Common myeloid progenitor, CD34-positive (primary cell): ENCODE results near the gene ANKRD28.
A peak's percentile ranks its signal among the peaks of the same experiment; 100 is the strongest.

Source experiments
- CTCF ChIA-PET: fragments of 350-600 bp; sonication (Branson Sonifier 250); formaldehyde crosslinking; loops from one replicate; lab custom pipeline; 2021; ENCODE audit warnings: antibody characterized with exemption; lab: Charles Lee
- POLR2A ChIA-PET: fragments of 350-600 bp; sonication (Branson Sonifier 250); formaldehyde crosslinking; loops from one replicate; lab custom pipeline; 2021; ENCODE audit warnings: antibody characterized with exemption; lab: Charles Lee
- DNase-seq, 3 donors: peaks; one replicate each; pipeline versions ENCODE4 v3.0.0 to v3.0.0-alpha.2; 2013
- H3K27ac ChIP-seq, 2 experiments: 1 replicate in 1 of 2; 2 replicates in 1 of 2; pipeline ENCODE4 v1.7.0; 2013; ENCODE audit warnings: inconsistent platforms in 2 of 2, low read length in 2 of 2, mild to moderate bottlenecking in 2 of 2, low read depth in 1 of 2, moderate library complexity in 1 of 2; ENCODE audit not compliant: severe bottlenecking in 2 of 2, insufficient read depth in 1 of 2, poor library complexity in 1 of 2
- H3K27me3 ChIP-seq, 5 experiments: replicated peaks in 2 of 5; 1 replicate in 3 of 5; 2 replicates in 2 of 5; pipeline versions ENCODE4 v1.6.1 to v1.7.0; 2013; ENCODE audit warnings: low read length in 4 of 5, mild to moderate bottlenecking in 2 of 5, moderate library complexity in 2 of 5, inconsistent platforms in 1 of 5; ENCODE audit not compliant: insufficient read depth in 5 of 5, control insufficient read depth in 4 of 5
- H3K36me3 ChIP-seq, 4 experiments: 1 replicate in 2 of 4; 2 replicates in 2 of 4; pipeline versions ENCODE4 v1.6.1 to v1.7.0; 2013; ENCODE audit warnings: low read length in 3 of 4, control low read depth in 1 of 4, mild to moderate bottlenecking in 1 of 4; ENCODE audit not compliant: control insufficient read depth in 4 of 4, insufficient read depth in 4 of 4
- H3K4me1 ChIP-seq, 4 experiments: 1 replicate in 3 of 4; 2 replicates in 1 of 4; pipeline versions ENCODE4 v1.6.1 to v1.7.1; 2013; ENCODE audit warnings: low read length in 3 of 4, mild to moderate bottlenecking in 3 of 4, control low read depth in 1 of 4, inconsistent platforms in 1 of 4, moderate library complexity in 1 of 4; ENCODE audit not compliant: control insufficient read depth in 4 of 4, insufficient read depth in 4 of 4; ENCODE audit errors: control extremely low read depth in 1 of 4
- H3K4me3 ChIP-seq, 7 experiments: 1 replicate in 4 of 7; 2 replicates in 3 of 7; pipeline versions ENCODE4 v1.5.1 to v1.7.0; 2013; ENCODE audit warnings: mild to moderate bottlenecking in 7 of 7, low read length in 6 of 7, moderate library complexity in 6 of 7, inconsistent platforms in 2 of 7, low read depth in 2 of 7, control low read depth in 1 of 7; ENCODE audit not compliant: insufficient read depth in 4 of 7, control insufficient read depth in 1 of 7; ENCODE audit errors: extremely low read depth in 1 of 7
- H3K9me3 ChIP-seq, 5 experiments: 1 replicate in 4 of 5; 2 replicates in 1 of 5; pipeline versions ENCODE4 v1.6.1 to v1.7.1; 2013; ENCODE audit warnings: low read length in 4 of 5, mild to moderate bottlenecking in 2 of 5, inconsistent platforms in 1 of 5, low read depth in 1 of 5, moderate library complexity in 1 of 5; ENCODE audit not compliant: control insufficient read depth in 4 of 5, insufficient read depth in 2 of 5; ENCODE audit errors: control extremely low read depth in 1 of 5
- WGBS: methylation state at CpG from one replicate; pipeline ENCODE4 v1.1.5; 2013; ENCODE audit not compliant: insufficient coverage; 5-methylcytosine and 5-hydroxymethylcytosine counted together

The ANKRD28 gene

GRCh38 chr3:15645740-15646501, 151.9 kb downstream of the ANKRD28 start:
- 94% methylated on average over 15 of the region's 18 CpGs for WGBS
- DNase-seq = no peak
- Histone ChIP-seq H3K27me3 (peaks cover 0 to 40% (median 12%) of the 10 kb centered on the region in 5 experiments), H3K36me3 (peaks cover 0 to 5% (median 1%) of the 10 kb centered on the region in 4 experiments), H3K4me1 (peaks cover 16 to 37% (median 24%) of the 10 kb centered on the region in 4 experiments), H3K4me3 (no peak overlapping the region), H3K9me3 (peaks cover 0 to 5% (median 0%) of the 10 kb centered on the region in 5 experiments), H3K27ac (no peak overlapping the region)
- POLR2A ChIA-PET = no interaction called here
- CTCF ChIA-PET = interaction anchor here (0.8 to 1.5 kb wide), 2 partner anchors 15 to 30 kb away, joined by 3 to 4 read pairs; no protein-coding TSS in a partner anchor

- no peak for DNase-seq
- POLR2A ChIA-PET = no interaction called here
- H3K27me3 ChIP-seq = peaks cover 0 to 35% (median 9%) of the 10 kb centered on the region in 5 experiments
- peaks cover 0 to 5% (median 0%) of the 10 kb centered on the region in 5 experiments for H3K9me3 ChIP-seq
- no peak overlapping the region for H3K4me3 ChIP-seq
- WGBS = 100% methylated on average over 3 of the region's 6 CpGs
- H3K27ac ChIP-seq = no peak overlapping the region
- CTCF ChIA-PET = interaction anchor here (1.5 kb wide), 1 partner anchor 15 kb away, joined by 4 read pairs; no protein-coding TSS in a partner anchor
- H3K36me3 ChIP-seq = peaks cover 0 to 5% (median 1%) of the 10 kb centered on the region in 4 experiments
- peaks cover 16 to 37% (median 24%) of the 10 kb centered on the region in 4 experiments for H3K4me1 ChIP-seq
Measured at GRCh38 chr3:15645246-15645645, 152.5 kb downstream of the ANKRD28 start.

- no peaks in the 10 kb centered on the region for H3K9me3 ChIP-seq
- peaks cover 1 to 14% (median 7%) of the 10 kb centered on the region in 4 experiments for H3K4me1 ChIP-seq
- H3K27me3 ChIP-seq = no peaks in the 10 kb centered on the region
- H3K4me3 ChIP-seq = no peak overlapping the region
- ChIA-PET POLR2A (no interaction called here), CTCF (no interaction called here)
- WGBS = no CpG with 5 or more reads among the region's 1 CpG
- no peak overlapping the region for H3K27ac ChIP-seq
- peaks cover 0 to 4% (median 1%) of the 10 kb centered on the region in 4 experiments for H3K36me3 ChIP-seq
- no peak for DNase-seq
Measured at GRCh38 chr3:15638891-15639262, 158.9 kb downstream of the ANKRD28 start.

- no peak for DNase-seq
- peaks cover 1 to 14% (median 7%) of the 10 kb centered on the region in 4 experiments for H3K4me1 ChIP-seq
- ChIA-PET POLR2A (no interaction called here), CTCF (interaction anchor here (1.8 kb wide), 1 partner anchor 11 kb away, joined by 6 read pairs; no protein-coding TSS in a partner anchor)
- peaks cover 0 to 4% (median 1%) of the 10 kb centered on the region in 4 experiments for H3K36me3 ChIP-seq
- WGBS = 94% methylated on average over 3 of the region's 6 CpGs
- no peak overlapping the region for H3K4me3 ChIP-seq
- H3K27ac ChIP-seq = no peak overlapping the region
- H3K9me3 ChIP-seq = no peaks in the 10 kb centered on the region
- no peaks in the 10 kb centered on the region for H3K27me3 ChIP-seq
Measured at GRCh38 chr3:15638193-15638890, 159.4 kb downstream of the ANKRD28 start.

- no peak overlapping the region for H3K4me3 ChIP-seq
- H3K27me3 ChIP-seq = no peaks in the 10 kb centered on the region
- WGBS = 83% methylated on average over 4 of the region's 7 CpGs
- ChIA-PET POLR2A (no interaction called here), CTCF (interaction anchor here (1.0 to 1.8 kb wide), 2 partner anchors 12 to 30 kb away, joined by 3 to 6 read pairs; no protein-coding TSS in a partner anchor)
- H3K4me1 ChIP-seq = peaks cover 1 to 14% (median 7%) of the 10 kb centered on the region in 4 experiments
- DNase-seq = no peak
- H3K9me3 ChIP-seq = no peaks in the 10 kb centered on the region
- peaks cover 0 to 4% (median 1%) of the 10 kb centered on the region in 4 experiments for H3K36me3 ChIP-seq
- H3K27ac ChIP-seq = no peak overlapping the region
Measured at GRCh38 chr3:15637131-15637951, 160.4 kb downstream of the ANKRD28 start.

GRCh38 chr3:15636028-15636709, 161.6 kb downstream of the ANKRD28 start:
- ChIA-PET CTCF (interaction anchor here (1.2 to 1.8 kb wide), 2 partner anchors 10 to 13 kb away, joined by 4 to 6 read pairs; no protein-coding TSS in a partner anchor), POLR2A (no interaction called here)
- WGBS = 88% methylated on average over 11 of the region's 14 CpGs
- H3K27me3 ChIP-seq = no peaks in the 10 kb centered on the region
- no peaks in the 10 kb centered on the region for H3K9me3 ChIP-seq
- DNase-seq = peak in 2 of 3 donors; percentile 52 to 56
- H3K4me3 ChIP-seq = peak overlapping the region in 1 of 7 experiments; percentile 21
- H3K36me3 ChIP-seq = peaks cover 0 to 4% (median 0%) of the 10 kb centered on the region in 4 experiments
- no peak overlapping the region for H3K27ac ChIP-seq
- peaks cover 1 to 14% (median 7%) of the 10 kb centered on the region in 4 experiments for H3K4me1 ChIP-seq
